Measurements from ENCODE around the gene PPP1R14C. TPM values are rescaled to one million over a fixed set of nuclear protein-coding genes. Genes with fewer than 3 reads are reported as not detected.

Gene PPP1R14C
- total and polyA plus RNA-seq, 2 of the 13 experiments (the other 11 are each of a cell fraction or from before 2014, with no cell fraction given), result not detected

DNA sequence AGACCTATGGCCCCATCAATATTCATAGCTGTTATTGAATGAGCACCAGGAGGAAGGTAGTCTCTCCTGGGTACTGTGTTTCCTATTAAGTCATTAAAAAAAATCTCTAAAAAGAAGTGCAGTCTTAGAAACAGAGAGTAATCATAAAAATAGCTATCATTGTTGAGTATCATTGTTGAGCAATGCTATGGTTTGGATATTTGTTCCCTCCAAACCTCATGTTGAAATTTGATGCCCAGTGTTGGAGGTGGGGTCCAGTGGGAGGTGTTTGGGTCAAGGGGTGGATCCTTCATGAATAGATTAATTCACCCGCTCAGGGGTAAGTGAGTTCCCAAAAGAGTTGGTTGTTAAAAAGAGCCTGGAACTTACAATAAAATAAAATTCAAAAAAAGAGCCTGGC is 137.9 kb downstream of the PPP1R14C start:
- Histone ChIP-seq H3K36me3 (replicated peaks in 1 of 2; ENCODE audit: control insufficient read depth in 1 of 2, insufficient read depth in 2 of 2, low read length in 2 of 2) (no peaks in the 10 kb centered on the region), H3K4me2 (ENCODE audit: low read depth, low read length) (no peak overlapping the region), H3K9ac (ENCODE audit: insufficient read depth, low read depth, low read length) (no peak overlapping the region), H2AFZ (ENCODE audit: low read length) (no peak overlapping the region), H3K9me3 (ENCODE audit: low read length) (no peaks in the 10 kb centered on the region), H3K27ac (ENCODE audit: extremely low read length, insufficient read depth, low read length) (no peak overlapping the region), H3K4me1 (ENCODE audit: insufficient read depth, low read length) (no peaks in the 10 kb centered on the region), H4K20me1 (ENCODE audit: insufficient read depth, low read length) (no peaks in the 10 kb centered on the region), H3K79me2 (ENCODE audit: insufficient read depth, low read length) (no peaks in the 10 kb centered on the region), H3K27me3 (ENCODE audit: control insufficient read depth in 1 of 2, insufficient read depth in 2 of 2, low read length in 2 of 2) (peaks cover 0 to 24% of the 10 kb centered on the region in 2 experiments; a peak in 3 of 5 replicates), H3K4me3 (replicated peaks in 1 of 3; ENCODE audit: insufficient read depth in 1 of 3, low read depth in 2 of 3, low read length in 3 of 3) (no peak overlapping the region)
- FAIRE-seq (no peak), DNase-seq (ENCODE audit: low spot score) (no peak), ATAC-seq (no peak)
- ChIA-PET POLR2A (no interaction called here), CTCF (ENCODE audit: low intra/inter-chr PET ratio, low total read pairs) (no interaction called here)
- WGBS (ENCODE audit: low lambda C conversion rate), result 0% methylated on average over 1 of the region's 1 CpG
- in situ Hi-C loops (cut with HindIII; ENCODE audit: extremely low pct_ligation_motif_present, low pct_unique_long_range_greater_than_20kb), result no loop called here
- no TSS peak for BruUV-seq (replicated peaks)
- intact Hi-C loops (cut with micrococcal nuclease; ENCODE audit: unreplicated experiment), result no loop called here
- TF ChIP-seq, protein P1, sequence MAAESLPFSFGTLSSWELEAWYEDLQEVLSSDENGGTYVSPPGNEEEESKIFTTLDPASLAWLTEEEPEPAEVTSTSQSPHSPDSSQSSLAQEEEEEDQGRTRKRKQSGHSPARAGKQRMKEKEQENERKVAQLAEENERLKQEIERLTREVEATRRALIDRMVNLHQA (CRISPR knock-in tag; IDR thresholded peaks at IDR 0.05), result no peak
- TF ChIP-seq SRSF4 (IDR thresholded peaks at IDR 0.05; ENCODE audit: low read depth, low read length, poor library complexity, severe bottlenecking) (no peak), ZNF737 (CRISPR knock-in tag; IDR thresholded peaks at IDR 0.05; ENCODE audit: borderline replicate concordance) (no peak), ZNF598 (CRISPR knock-in tag; IDR thresholded peaks at IDR 0.05; ENCODE audit: borderline replicate concordance) (no peak), SRSF1 (optimal IDR thresholded peaks at IDR 0.05; ENCODE audit: low read depth, low read length) (no peak), ZNF724P (CRISPR knock-in tag; IDR thresholded peaks at IDR 0.05; ENCODE audit: borderline replicate concordance) (no peak), ZZZ3 (CRISPR knock-in tag; IDR thresholded peaks at IDR 0.05; ENCODE audit: borderline replicate concordance) (no peak), GFI1 (CRISPR knock-in tag; IDR thresholded peaks at IDR 0.05; ENCODE audit: borderline replicate concordance) (no peak), FOXC1 (CRISPR knock-in tag; IDR thresholded peaks at IDR 0.05; ENCODE audit: borderline replicate concordance) (no peak), JUNB (CRISPR knock-in tag; IDR thresholded peaks at IDR 0.05; ENCODE audit: borderline replicate concordance) (no peak), MEIS1 (CRISPR knock-in tag; IDR thresholded peaks at IDR 0.05; ENCODE audit: borderline replicate concordance) (no peak), ZNF333 (CRISPR knock-in tag; IDR thresholded peaks at IDR 0.05; ENCODE audit: borderline replicate concordance) (no peak), ZKSCAN8 (CRISPR knock-in tag; IDR thresholded peaks at IDR 0.05; ENCODE audit: borderline replicate concordance) (no peak), CREB1 (IDR thresholded peaks at IDR 0.05) (no peak), CREB1 (CRISPR knock-in tag; IDR thresholded peaks at IDR 0.05) (no peak)
- TF ChIP-seq, protein P2, sequence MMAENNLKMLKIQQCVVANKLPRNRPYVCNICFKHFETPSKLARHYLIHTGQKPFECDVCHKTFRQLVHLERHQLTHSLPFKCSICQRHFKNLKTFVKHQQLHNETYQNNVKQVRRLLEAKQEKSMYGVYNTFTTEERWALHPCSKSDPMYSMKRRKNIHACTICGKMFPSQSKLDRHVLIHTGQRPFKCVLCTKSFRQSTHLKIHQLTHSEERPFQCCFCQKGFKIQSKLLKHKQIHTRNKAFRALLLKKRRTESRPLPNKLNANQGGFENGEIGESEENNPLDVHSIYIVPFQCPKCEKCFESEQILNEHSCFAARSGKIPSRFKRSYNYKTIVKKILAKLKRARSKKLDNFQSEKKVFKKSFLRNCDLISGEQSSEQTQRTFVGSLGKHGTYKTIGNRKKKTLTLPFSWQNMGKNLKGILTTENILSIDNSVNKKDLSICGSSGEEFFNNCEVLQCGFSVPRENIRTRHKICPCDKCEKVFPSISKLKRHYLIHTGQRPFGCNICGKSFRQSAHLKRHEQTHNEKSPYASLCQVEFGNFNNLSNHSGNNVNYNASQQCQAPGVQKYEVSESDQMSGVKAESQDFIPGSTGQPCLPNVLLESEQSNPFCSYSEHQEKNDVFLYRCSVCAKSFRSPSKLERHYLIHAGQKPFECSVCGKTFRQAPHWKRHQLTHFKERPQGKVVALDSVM (CRISPR knock-in tag; IDR thresholded peaks at IDR 0.05), result no peak
- TF ChIP-seq, protein P3, sequence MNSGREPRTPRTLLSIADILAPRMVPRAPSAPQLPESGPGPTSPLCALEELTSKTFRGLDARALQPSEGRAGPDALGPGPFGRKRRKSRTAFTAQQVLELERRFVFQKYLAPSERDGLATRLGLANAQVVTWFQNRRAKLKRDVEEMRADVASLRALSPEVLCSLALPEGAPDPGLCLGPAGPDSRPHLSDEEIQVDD (CRISPR knock-in tag; IDR thresholded peaks at IDR 0.05; ENCODE audit: borderline replicate concordance), result no peak
- TF ChIP-seq, protein P4, sequence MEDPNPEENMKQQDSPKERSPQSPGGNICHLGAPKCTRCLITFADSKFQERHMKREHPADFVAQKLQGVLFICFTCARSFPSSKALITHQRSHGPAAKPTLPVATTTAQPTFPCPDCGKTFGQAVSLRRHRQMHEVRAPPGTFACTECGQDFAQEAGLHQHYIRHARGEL (CRISPR knock-in tag; IDR thresholded peaks at IDR 0.05), result no peak
- TF ChIP-seq, protein P5, sequence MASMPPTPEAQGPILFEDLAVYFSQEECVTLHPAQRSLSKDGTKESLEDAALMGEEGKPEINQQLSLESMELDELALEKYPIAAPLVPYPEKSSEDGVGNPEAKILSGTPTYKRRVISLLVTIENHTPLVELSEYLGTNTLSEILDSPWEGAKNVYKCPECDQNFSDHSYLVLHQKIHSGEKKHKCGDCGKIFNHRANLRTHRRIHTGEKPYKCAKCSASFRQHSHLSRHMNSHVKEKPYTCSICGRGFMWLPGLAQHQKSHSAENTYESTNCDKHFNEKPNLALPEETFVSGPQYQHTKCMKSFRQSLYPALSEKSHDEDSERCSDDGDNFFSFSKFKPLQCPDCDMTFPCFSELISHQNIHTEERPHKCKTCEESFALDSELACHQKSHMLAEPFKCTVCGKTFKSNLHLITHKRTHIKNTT (CRISPR knock-in tag; IDR thresholded peaks at IDR 0.05), result no peak
- TF ChIP-seq, protein P6, sequence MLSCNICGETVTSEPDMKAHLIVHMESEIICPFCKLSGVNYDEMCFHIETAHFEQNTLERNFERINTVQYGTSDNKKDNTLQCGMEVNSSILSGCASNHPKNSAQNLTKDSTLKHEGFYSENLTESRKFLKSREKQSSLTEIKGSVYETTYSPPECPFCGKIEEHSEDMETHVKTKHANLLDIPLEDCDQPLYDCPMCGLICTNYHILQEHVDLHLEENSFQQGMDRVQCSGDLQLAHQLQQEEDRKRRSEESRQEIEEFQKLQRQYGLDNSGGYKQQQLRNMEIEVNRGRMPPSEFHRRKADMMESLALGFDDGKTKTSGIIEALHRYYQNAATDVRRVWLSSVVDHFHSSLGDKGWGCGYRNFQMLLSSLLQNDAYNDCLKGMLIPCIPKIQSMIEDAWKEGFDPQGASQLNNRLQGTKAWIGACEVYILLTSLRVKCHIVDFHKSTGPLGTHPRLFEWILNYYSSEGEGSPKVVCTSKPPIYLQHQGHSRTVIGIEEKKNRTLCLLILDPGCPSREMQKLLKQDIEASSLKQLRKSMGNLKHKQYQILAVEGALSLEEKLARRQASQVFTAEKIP (CRISPR knock-in tag; IDR thresholded peaks at IDR 0.05; ENCODE audit: borderline replicate concordance), result no peak

Measured in HepG2 (cell line).